GM12873 (cell line): ENCODE results near the gene LDAH.

Experiments
- TF ChIP-seq, protein P1 (sequence below): IDR thresholded peaks from 2 replicates; pipeline ENCODE4 v1.5.1; 2012; ENCODE audit warnings: low read depth, mild to moderate bottlenecking, moderate library complexity, low read length, control low read depth; ENCODE audit not compliant: insufficient read depth; ENCODE audit errors: missing control alignments

Gene LDAH

DNA sequence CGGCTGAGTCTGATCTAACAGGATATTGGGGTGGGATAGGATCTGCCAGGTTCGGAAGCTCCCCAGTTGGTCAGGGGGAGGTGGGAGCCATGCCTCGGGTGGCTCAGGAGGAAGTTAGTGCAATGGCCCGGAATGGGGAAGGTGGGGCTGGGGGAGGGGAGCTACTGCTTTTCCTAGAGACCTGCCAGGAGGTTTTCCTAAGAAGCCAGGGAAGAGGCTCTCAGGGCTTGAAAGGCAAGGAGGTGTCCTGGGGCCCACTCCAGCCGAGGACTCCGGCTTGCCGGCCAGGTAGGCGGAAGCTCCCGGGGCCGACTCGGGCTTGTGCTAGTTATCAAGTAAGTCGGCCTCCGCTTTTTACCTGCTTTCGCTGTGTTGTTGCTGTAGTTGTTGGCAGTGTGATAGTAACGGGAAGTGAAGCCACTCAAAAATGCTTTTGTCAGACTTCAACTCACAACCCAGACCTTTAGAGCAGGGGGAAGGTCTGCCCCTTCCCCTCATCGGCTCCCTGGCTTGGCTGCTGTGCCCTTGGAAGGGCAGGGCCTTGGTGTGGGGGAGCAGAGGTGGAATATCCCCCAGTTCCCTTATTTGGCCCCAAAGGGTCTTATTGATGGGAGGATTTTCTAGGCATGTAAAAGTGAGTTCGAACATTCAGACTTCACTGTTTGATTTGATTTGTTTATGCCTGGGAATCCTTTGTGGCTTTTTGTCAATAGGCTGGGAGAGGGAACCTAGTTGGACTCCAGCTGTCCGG lies 150.5 kb downstream of the LDAH start:
- TF ChIP-seq, protein P1, sequence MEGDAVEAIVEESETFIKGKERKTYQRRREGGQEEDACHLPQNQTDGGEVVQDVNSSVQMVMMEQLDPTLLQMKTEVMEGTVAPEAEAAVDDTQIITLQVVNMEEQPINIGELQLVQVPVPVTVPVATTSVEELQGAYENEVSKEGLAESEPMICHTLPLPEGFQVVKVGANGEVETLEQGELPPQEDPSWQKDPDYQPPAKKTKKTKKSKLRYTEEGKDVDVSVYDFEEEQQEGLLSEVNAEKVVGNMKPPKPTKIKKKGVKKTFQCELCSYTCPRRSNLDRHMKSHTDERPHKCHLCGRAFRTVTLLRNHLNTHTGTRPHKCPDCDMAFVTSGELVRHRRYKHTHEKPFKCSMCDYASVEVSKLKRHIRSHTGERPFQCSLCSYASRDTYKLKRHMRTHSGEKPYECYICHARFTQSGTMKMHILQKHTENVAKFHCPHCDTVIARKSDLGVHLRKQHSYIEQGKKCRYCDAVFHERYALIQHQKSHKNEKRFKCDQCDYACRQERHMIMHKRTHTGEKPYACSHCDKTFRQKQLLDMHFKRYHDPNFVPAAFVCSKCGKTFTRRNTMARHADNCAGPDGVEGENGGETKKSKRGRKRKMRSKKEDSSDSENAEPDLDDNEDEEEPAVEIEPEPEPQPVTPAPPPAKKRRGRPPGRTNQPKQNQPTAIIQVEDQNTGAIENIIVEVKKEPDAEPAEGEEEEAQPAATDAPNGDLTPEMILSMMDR, result no peak

DNA sequence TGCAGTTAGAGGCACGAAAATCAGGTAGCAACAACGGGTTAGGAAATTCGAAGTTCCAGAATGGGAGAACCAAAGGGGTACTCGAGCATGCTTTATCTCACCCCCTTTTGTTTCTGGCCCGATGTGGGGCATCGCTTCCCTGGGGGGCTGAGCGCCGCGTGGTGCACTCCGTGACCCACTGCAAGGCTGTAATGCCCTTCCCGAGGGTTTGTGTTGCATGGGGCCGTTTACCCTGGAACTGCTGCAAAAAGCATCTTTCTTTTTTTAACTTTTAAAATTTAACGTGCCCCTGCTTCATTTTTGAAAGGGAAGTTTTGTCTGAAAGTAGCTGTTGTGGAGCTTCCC lies 151.2 kb downstream of the LDAH start:
- TF ChIP-seq, protein P1, result no peak

DNA sequence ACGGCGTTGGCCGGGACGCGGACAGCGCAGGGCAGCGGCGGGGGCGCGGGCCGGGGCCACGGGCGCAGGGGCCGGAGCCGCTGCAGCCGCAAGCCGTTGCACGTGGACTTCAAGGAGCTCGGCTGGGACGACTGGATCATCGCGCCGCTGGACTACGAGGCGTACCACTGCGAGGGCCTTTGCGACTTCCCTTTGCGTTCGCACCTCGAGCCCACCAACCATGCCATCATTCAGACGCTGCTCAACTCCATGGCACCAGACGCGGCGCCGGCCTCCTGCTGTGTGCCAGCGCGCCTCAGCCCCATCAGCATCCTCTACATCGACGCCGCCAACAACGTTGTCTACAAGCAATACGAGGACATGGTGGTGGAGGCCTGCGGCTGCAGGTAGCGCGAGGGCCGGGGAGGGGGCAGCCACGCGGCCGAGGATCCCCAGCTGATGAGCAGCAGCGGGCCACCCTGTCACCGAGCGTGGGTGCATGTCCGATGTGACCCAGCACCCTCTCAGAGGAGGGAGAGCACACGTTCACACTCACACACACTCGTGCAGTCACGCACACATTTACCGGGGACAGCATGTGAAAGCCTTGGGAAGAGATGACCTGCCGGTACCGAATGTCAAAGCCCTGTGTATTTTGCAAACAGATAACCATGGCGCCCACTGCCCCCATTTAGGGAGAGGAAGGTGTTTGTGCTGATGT lies 151.7 kb downstream of the LDAH start:
- TF ChIP-seq, protein P1, result no peak

DNA sequence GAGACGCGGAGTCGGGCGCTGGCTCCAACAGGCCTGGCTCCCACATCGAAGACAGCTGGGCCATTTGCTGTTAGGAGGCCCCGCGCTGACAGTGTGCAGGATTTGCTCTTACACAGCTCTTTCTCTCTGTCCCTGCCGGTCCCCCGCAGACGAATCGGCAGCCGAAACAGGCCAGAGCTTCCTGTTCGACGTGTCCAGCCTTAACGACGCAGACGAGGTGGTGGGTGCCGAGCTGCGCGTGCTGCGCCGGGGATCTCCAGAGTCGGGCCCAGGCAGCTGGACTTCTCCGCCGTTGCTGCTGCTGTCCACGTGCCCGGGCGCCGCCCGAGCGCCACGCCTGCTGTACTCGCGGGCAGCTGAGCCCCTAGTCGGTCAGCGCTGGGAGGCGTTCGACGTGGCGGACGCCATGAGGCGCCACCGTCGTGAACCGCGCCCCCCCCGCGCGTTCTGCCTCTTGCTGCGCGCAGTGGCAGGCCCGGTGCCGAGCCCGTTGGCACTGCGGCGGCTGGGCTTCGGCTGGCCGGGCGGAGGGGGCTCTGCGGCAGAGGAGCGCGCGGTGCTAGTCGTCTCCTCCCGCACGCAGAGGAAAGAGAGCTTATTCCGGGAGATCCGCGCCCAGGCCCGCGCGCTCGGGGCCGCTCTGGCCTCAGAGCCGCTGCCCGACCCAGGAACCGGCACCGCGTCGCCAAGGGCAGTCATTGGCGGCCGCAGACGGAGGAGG lies 152.4 kb downstream of the LDAH start:
- TF ChIP-seq, protein P1, result no peak

DNA sequence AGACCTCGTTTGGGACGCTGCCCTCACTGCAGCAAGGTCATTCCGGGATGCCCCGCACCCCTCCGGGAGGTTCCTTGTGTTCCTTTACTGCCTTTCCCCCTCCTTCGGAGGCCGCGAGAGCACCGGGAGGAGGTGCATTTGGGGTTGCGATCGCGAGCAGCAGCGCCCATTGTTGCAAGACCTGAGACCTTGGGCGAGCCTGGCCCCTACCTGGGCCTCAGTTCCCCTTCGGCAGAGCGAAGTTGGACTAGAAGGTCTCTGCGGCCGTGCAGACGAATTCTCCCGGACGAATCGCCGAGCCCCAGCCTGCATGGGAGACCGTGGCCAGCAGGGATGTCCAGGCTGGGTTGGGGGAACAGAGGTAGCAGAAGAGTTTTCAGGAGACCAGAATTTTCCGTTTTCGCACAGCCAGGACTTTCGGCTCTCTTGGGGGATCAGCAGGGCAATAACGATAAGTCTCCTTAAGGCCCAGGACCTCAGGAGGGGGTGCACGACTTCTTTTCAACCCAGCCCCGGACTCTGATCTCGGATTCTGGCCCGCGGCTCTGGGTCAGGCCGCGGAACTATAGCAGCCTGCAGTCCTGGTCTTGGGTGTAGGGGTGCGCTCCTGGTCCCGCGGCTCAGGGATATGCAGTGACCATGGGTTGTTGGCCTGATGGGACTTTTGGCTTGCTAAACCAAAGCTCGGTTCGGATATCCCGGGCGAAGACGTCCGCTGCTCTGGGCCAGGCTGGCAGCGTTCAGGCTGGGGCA lies 153.2 kb downstream of the LDAH start:
- TF ChIP-seq, protein P1, result no peak

DNA sequence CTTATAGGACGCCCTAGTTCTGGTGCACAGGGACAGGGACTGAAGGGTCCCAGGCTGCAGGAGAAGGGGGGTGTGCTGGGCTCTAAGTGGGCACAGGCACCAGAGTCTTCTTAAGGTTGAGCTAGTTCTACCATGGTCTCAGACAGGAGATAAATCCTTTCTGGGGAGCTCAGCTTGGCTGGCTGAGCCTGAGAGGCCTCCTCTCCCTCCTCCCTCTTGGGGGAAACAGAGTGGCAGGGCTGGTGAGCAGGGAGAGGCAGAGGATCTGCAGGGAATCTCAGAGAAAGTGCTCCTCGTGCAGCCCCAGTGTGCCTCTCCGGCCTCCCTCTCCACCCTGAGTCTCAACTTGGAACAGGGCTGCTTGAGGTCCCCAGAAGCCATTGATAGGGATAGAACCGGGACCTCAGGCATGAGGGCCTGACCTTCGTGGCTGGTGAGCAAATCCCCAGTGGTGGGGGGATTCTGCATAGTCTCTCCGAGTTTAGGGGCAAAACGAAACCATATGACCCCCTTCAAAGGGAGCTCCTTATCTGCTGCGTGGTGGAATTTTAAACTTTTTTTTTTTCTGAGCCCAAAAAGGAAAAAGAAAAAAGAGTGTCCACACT lies 153.9 kb downstream of the LDAH start:
- TF ChIP-seq, protein P1, result no peak

DNA sequence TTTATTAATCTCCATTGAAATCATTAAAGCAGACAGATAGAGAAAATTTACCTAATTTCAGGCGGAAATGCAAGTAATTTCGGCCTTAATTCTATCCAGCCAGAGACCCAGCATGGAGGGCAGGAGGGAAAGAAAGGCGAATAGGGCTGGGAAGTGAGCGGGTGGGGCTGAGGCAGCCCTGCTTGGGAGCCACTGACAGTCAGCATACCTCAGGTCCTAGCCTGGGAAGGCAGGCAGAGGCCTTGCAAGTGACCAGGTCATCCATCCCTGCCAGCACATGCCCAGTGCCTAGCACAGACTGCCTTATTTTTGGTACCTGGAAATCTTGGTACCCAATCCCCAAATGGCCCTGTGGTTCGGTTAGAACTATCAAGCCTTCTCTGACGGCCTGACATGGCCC lies 154.4 kb downstream of the LDAH start:
- TF ChIP-seq, protein P1, result no peak
